Astrocyte of the hippocampus (primary cell): Measurements from ENCODE around the gene CCDC57.
A peak's percentile ranks its signal among the peaks of the same experiment; 100 is the strongest.

ENCODE experiments used
- DNase-seq: peaks from one replicate; pipeline ENCODE4 v3.0.0; 2011; ENCODE audit warnings: low read depth, low spot score

CCDC57 gene

DNA sequence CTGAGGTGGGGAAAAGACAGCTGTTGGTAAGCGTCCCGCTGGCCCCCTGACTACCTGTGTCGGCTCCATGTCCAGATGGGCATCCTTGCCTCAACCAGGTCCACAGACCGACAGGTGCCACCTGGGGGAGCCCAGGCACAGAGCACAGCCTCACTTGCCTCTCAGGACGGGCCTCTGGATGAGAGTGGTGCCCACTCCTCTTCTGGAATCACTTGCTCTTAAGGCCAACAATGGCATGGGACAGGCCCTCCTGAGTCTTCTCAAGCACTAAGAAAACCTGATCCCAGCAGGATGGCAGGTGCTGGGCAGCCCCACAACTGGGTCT lies 33.4 kb upstream of the CCDC57 start:
- DNase-seq: no peak

DNA sequence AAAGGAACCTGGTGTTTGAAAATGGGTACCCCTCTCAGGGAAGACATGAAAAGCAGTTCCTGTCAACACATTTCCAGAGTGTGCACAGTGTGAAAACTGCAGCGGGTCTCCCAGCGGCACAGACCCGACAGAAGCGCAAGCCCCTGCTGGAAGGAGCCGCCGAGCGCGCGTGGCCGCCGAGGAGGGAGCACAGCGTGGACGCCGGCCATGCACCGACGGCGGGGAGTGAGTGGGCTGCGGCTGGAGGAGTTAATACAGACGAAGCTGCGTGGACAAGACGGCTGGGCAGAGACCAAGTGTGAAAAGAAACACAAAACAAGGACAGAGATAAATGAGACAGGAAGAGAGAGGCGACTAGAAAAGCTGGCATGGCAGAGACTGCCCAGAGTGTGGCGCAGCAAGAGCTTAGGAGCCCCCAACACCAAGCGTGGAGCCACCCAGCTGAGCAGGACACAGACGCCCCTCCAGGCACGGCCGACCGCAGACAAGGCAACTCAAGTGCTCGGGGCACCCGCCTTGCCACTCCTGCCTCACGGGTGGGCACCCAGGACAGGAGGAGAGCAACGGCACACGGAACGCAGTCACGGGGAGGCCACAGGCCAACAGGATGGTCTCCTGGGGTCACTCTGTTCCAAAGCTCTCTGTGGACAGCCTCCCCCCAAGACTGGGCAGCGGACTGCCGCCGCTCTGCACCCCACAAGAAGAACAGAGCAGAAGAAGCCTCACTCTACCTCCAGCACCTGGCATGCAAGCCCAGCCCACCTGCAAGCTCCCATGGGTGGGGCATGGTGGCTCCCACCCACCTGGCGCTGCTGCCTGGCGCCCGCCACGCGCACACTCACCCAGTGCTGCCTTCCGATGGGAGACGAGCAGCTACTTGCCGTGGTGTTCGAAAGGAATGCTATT lies 32.7 kb upstream of the CCDC57 start:
- DNase-seq: no peak

DNA sequence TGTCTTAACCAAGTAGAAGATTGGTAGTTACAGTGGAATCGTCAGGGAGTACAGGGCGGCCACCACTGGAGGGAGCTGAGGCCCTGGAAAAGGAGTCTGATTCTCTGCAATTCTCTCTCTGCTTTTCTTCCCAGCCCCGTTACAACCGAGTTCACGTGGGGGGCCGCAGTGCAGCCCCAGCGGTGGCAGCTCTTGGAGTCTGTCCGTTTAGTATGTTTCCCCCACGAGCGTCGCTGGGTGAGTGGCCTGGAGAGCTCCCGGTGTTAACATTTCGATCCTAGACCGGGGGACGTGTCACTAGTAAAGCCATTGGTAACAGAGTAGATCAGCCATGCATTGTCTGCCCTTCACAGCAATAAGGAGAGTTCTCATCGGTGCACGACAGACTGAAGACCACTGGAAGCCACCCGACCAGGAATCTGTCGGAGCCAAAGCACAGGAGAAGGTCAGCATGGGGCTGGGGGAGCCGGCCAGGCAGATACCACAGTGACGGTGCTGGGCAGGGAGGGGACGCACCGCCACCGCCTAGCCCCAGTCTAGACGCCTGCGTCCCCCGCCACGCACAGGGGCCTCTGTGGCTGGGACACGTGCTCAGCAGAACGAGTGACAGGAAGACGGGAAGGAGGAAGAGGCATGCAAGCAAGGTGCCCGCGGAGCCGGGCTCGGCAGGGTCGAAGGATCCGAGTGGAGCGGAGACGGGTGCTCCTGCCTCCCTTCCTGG lies 31.9 kb upstream of the CCDC57 start:
- no peak for DNase-seq

- no peak for DNase-seq
Observed at GRCh38 chr17:82243648-82244412, 31.2 kb upstream of the CCDC57 start.

DNA sequence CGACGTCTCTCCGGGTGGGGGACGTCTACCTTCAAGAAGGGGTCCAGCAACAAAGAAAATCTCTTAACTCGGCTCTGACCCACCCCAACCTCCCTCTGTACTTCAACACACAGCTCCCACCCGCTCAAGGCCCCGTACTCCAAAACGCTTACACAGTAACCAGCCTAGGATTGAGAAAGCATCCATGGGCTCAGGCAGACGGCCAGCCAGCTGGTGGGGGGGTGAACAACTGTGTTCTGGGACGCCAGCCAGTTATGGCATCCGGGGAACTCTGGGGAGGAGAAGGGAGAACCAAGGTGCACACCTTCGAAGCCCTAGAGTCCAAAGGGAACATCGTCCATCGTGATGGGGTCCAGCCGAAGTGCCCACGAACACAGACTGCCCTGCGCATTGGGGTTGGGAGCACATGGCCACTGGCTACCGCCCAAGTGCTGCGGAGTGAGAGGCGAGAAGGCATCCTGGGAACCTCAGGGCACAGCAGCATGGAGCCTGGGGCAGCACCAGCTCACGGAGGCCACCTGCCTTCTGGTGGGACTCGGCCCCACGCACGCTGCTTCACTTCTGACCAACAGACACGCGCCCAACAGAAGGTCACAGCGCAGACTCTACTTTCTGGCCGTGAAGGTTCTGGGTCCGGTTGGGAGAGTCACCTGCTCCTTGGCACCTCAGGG lies 30.5 kb upstream of the CCDC57 start:
- peak; percentile 89 for DNase-seq

DNA sequence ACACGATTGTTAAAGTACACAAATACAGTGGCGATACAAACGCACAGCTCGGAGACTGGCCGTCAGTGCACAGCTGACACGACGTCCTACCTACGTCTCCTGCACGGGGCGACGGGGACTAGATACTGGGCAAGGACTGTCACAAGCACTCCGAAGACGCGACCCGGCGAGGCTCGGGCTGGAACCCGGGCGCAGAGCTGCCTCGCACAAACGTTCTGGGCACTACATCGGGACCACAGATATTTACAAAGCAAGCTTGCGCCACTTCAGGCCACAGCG lies 30.0 kb upstream of the CCDC57 start:
- no peak for DNase-seq

GRCh38 chr17:82241926-82242697 lies 29.5 kb upstream of the CCDC57 start:
- DNase-seq: peak; percentile 57

DNA sequence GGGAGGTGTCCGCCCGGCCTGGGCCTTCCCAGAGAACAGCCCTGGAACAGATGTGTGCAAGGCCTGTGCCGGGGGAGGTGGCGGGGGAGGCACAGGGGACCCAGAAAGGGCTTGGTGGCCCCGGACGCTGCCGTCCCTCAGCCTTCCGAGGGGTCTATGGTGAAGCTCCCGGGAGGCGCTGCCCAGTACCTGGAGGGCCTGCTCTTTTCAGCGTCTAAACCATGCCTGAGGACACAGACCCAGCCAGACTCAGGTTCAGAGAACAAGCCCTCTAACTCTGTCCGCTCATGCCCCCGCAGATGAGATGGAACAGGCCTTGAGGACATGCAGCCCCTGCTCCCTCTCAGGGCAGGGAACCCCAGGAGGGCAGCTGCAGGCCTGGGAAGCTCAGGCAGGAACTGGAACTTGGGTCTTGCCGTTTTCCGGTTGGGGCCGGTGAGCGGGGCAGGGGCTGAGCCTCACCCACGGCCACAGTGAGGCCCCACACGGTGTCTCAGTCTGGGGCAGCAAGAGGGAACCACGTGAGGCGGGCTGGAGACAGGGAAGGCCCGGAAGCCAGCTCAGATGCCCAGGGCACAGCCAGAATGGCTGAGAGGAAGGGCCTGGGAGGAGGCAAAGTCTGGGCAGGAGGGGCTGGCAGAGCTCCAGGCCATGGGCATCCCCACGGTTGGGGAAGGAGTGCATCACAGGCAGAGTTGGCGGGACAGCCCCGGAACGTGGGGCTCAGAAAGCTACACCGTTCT lies 28.7 kb upstream of the CCDC57 start:
- peak; percentile 74 for DNase-seq

DNA sequence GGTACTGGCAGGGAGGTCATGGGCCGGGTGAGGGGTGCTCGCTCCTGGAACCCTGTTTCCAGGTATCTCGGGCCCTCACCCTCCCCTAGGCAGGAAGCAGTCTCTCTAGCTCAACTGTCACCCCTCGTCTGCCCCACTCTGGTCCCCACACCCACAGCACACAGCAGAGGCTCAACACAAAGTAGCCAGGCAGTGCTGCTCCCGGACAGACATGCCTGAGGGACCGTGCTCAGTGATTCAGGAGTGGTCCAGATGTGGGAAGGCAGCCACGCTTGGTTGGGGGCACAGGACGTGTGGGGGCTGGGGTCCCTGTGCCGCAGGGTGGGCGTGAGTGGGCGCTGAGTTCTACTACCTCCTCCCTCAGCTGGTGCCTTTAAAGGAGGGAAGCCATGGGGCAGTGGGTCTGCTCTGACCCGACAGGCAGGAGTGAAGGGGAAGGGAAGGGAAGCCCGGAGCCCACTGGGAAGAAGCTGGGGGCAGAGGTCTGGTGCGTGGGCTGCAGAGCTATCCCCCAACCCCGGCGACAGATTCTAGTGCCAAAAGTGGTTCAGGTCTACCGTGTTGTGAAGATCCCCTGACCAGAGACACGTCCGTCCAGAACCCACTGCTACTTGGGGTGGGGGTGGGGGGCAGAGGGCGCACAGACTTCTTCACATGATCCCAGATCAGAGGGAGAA lies 28.0 kb upstream of the CCDC57 start:
- no peak for DNase-seq

GRCh38 chr17:82239926-82240505 lies 27.4 kb upstream of the CCDC57 start:
- DNase-seq: no peak

- no peak for DNase-seq
Observed at GRCh38 chr17:82239401-82239925, 26.8 kb upstream of the CCDC57 start.

GRCh38 chr17:82238472-82239201 lies 26.0 kb upstream of the CCDC57 start:
- peak; percentile 51 for DNase-seq

DNA sequence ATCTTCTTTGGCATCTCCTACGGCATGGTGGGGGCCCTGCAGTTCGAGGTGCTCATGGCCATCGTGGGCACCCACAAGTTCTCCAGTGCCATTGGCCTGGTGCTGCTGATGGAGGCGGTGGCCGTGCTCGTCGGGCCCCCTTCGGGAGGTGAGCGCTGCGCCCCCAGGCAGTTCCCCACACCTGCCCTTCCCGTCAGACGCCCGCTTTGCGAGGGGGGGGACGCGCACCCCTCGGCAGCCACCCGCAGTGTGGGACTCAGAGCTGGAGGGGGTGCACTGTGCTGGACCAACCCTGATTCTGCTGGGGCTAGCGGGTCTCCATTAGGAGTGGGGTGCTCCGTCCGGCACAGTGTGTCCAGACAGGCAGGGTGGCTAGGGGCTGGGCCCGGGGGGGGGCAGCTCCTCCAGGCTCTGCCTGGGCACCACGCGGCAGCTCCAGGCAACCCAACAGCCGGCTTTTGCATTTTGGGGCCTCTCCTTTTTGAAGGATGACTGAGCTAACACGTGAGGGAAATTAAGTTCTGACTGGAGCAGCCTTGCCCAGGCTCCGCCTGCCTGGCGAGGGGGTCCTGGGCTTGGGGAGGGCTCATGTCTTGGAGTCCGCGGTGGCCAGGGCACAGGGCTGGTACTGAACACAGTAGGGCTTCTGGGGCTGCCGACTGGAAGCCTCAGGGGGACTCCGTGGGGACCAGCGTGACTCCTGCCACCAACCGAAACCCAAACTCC lies 25.3 kb upstream of the CCDC57 start:
- DNase-seq: no peak

GRCh38 chr17:82237083-82237745 lies 24.6 kb upstream of the CCDC57 start:
- no peak for DNase-seq

- DNase-seq: peak; percentile 84
Observed at GRCh38 chr17:82236142-82236971, 23.7 kb upstream of the CCDC57 start.

DNA sequence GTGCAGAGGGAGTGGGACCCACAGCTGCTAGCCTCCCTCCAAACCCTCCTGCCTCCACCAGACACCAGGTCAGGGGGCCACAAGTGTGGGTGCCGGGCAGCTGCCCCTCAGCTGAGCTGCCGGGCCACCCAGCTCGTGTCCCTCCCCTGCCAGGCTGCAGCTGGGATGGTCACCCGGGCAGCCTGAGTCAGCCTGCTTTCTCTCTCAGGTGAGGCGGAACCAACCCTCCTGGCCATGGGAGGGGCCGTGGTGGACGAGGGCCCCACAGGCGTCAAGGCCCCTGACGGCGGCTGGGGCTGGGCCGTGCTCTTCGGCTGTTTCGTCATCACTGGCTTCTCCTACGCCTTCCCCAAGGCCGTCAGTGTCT lies 23.1 kb upstream of the CCDC57 start:
- no peak for DNase-seq
